Activated T-cell treated with anti-CD3 and anti-CD28 coated beads, Interleukin-2, amount 50 U/mL, for 4 hours (primary cell): ENCODE data around the gene ACRBP. TPM values are rescaled to one million over a fixed set of nuclear protein-coding genes. Genes with fewer than 3 reads are reported as not detected.

Source experiments
- ATAC-seq, 2 donors: fragments of 200-7000 bp; cut with Tn5 transposase; one replicate each; pipeline ENCODE4 v1.10.0; 2021
- DNase-seq: peaks from one replicate; pipeline ENCODE4 v3.0.0-alpha.2; 2020
- H3K27me3 Mint-ChIP-seq: one replicate; pipeline ENCODE4 v1.8.0; 2021; ENCODE audit warnings: low read depth, mixed read lengths
- H3K36me3 Mint-ChIP-seq: one replicate; pipeline ENCODE4 v1.8.0; 2022; ENCODE audit warnings: mixed read lengths; ENCODE audit not compliant: insufficient read depth
- H3K4me1 Mint-ChIP-seq: one replicate; pipeline ENCODE4 v1.8.0; 2021; ENCODE audit warnings: low read depth, mixed read lengths
- H3K4me3 Mint-ChIP-seq: one replicate; pipeline ENCODE4 v1.8.0; 2021; ENCODE audit warnings: mild to moderate bottlenecking, moderate library complexity, mixed read lengths
- H3K9me3 Mint-ChIP-seq: one replicate; pipeline ENCODE4 v1.8.0; 2021; ENCODE audit warnings: mixed read lengths
- total RNA-seq, 3 donors: library from RNA; stranded (reverse); gene quantifications; one replicate each; pipeline ENCODE4 v1.2.1, GENCODE V29; 2021

Gene ACRBP
- 1 to 10 TPM in 1 of 3 donors, under 1 TPM in 2; 0.65 to 1.3 (median 0.71) TPM for total RNA-seq

GRCh38 chr12:6647083-6647604, at the start of gene ACRBP:
ACRBP (minus strand) TSS chr12:6647432; CDS start chr12:6647366, 66 bp downstream.
- H3K36me3 Mint-ChIP-seq: peaks cover 25% of the 10 kb centered on the region
- H3K4me3 Mint-ChIP-seq: peak within 1 kb of the TSS; percentile 65
- H3K4me1 Mint-ChIP-seq: peaks cover 14% of the 10 kb centered on the region
- H3K27me3 Mint-ChIP-seq: no peaks in the 10 kb centered on the region
- H3K9me3 Mint-ChIP-seq: peaks cover 18% of the 10 kb centered on the region
- ATAC-seq (peak; percentile 85 to 89), DNase-seq (peak; percentile 11)

- H3K9me3 Mint-ChIP-seq: no peaks in the 10 kb centered on the region
- no peak overlapping the region for H3K4me3 Mint-ChIP-seq
- peaks cover 15% of the 10 kb centered on the region for H3K4me1 Mint-ChIP-seq
- ATAC-seq (no peak), DNase-seq (no peak)
- no peaks in the 10 kb centered on the region for H3K36me3 Mint-ChIP-seq
- H3K27me3 Mint-ChIP-seq: peaks cover 16% of the 10 kb centered on the region
Measured at GRCh38 chr12:6695313-6696045, 48.2 kb upstream of the ACRBP start.

- ATAC-seq (no peak), DNase-seq (no peak)
- peaks cover 15% of the 10 kb centered on the region for H3K27me3 Mint-ChIP-seq
- peaks cover 18% of the 10 kb centered on the region for H3K4me1 Mint-ChIP-seq
- no peaks in the 10 kb centered on the region for H3K9me3 Mint-ChIP-seq
- H3K4me3 Mint-ChIP-seq: no peak overlapping the region
- H3K36me3 Mint-ChIP-seq: no peaks in the 10 kb centered on the region
Measured at GRCh38 chr12:6694701-6695100, 47.5 kb upstream of the ACRBP start.

- Mint-ChIP-seq H3K9me3 (no peaks in the 10 kb centered on the region), H3K36me3 (no peaks in the 10 kb centered on the region), H3K4me1 (peaks cover 12% of the 10 kb centered on the region), H3K4me3 (no peak overlapping the region), H3K27me3 (peaks cover 7% of the 10 kb centered on the region)
- DNase-seq (no peak), ATAC-seq (no peak)
Measured at GRCh38 chr12:6693832-6694355, 46.7 kb upstream of the ACRBP start.

GRCh38 chr12:6692888-6693287, 45.7 kb upstream of the ACRBP start:
- Mint-ChIP-seq H3K27me3 (peaks cover 2% of the 10 kb centered on the region), H3K36me3 (no peaks in the 10 kb centered on the region), H3K4me3 (no peak overlapping the region), H3K4me1 (peaks cover 16% of the 10 kb centered on the region), H3K9me3 (no peaks in the 10 kb centered on the region)
- ATAC-seq (no peak), DNase-seq (no peak)

GRCh38 chr12:6691473-6691872, 44.2 kb upstream of the ACRBP start:
- H3K36me3 Mint-ChIP-seq: peaks cover 6% of the 10 kb centered on the region
- H3K9me3 Mint-ChIP-seq: no peaks in the 10 kb centered on the region
- DNase-seq (no peak), ATAC-seq (no peak)
- peaks cover 27% of the 10 kb centered on the region for H3K4me1 Mint-ChIP-seq
- H3K27me3 Mint-ChIP-seq: no peaks in the 10 kb centered on the region
- H3K4me3 Mint-ChIP-seq: peak overlapping the region; percentile 54

GRCh38 chr12:6688999-6689882, 42.0 kb upstream of the ACRBP start, which contains the start of gene ZNF384:
ZNF384 (minus strand) TSS chr12:6689375; CDS start chr12:6679520, 9,855 bp downstream.
- peak within 1 kb of the TSS; percentile 96 for H3K4me3 Mint-ChIP-seq
- peak; percentile 92 for DNase-seq
- H3K27me3 Mint-ChIP-seq: no peaks in the 10 kb centered on the region
- peaks cover 44% of the 10 kb centered on the region for H3K4me1 Mint-ChIP-seq
- H3K36me3 Mint-ChIP-seq: peaks cover 15% of the 10 kb centered on the region
- peak; percentile 85 for ATAC-seq
- H3K9me3 Mint-ChIP-seq: no peaks in the 10 kb centered on the region

GRCh38 chr12:6688543-6688998, 41.3 kb upstream of the ACRBP start:
- peaks cover 44% of the 10 kb centered on the region for H3K4me1 Mint-ChIP-seq
- peaks cover 15% of the 10 kb centered on the region for H3K36me3 Mint-ChIP-seq
- DNase-seq: no peak
- no peaks in the 10 kb centered on the region for H3K9me3 Mint-ChIP-seq
- peak overlapping the region; percentile 96 for H3K4me3 Mint-ChIP-seq
- ATAC-seq: peak; percentile 6
- no peaks in the 10 kb centered on the region for H3K27me3 Mint-ChIP-seq

- Mint-ChIP-seq H3K9me3 (no peaks in the 10 kb centered on the region), H3K36me3 (peaks cover 25% of the 10 kb centered on the region), H3K4me3 (peak overlapping the region; percentile 96), H3K4me1 (peaks cover 50% of the 10 kb centered on the region), H3K27me3 (no peaks in the 10 kb centered on the region)
- ATAC-seq (no peak), DNase-seq (no peak)
Measured at GRCh38 chr12:6685814-6686213, 38.6 kb upstream of the ACRBP start.

- peak in 1 of 2 donors; percentile 8 for ATAC-seq
- peaks cover 44% of the 10 kb centered on the region for H3K4me1 Mint-ChIP-seq
- no peaks in the 10 kb centered on the region for H3K9me3 Mint-ChIP-seq
- DNase-seq: peak; percentile 30
- no peaks in the 10 kb centered on the region for H3K27me3 Mint-ChIP-seq
- no peak overlapping the region for H3K4me3 Mint-ChIP-seq
- peaks cover 25% of the 10 kb centered on the region for H3K36me3 Mint-ChIP-seq
Measured at GRCh38 chr12:6684609-6685008, 37.4 kb upstream of the ACRBP start.

GRCh38 chr12:6676962-6677361, 29.7 kb upstream of the ACRBP start:
- ATAC-seq: no peak
- peaks cover 3% of the 10 kb centered on the region for H3K4me1 Mint-ChIP-seq
- H3K4me3 Mint-ChIP-seq: no peak overlapping the region
- peaks cover 56% of the 10 kb centered on the region for H3K36me3 Mint-ChIP-seq
- no peaks in the 10 kb centered on the region for H3K9me3 Mint-ChIP-seq
- DNase-seq: no peak
- no peaks in the 10 kb centered on the region for H3K27me3 Mint-ChIP-seq

- Mint-ChIP-seq H3K4me1 (no peaks in the 10 kb centered on the region), H3K36me3 (peaks cover 67% of the 10 kb centered on the region), H3K9me3 (no peaks in the 10 kb centered on the region), H3K4me3 (no peak overlapping the region), H3K27me3 (no peaks in the 10 kb centered on the region)
- DNase-seq: no peak
- no peak for ATAC-seq
Measured at GRCh38 chr12:6672143-6672542, 24.9 kb upstream of the ACRBP start.

- peaks cover 10% of the 10 kb centered on the region for H3K4me1 Mint-ChIP-seq
- ATAC-seq (no peak), DNase-seq (no peak)
- H3K27me3 Mint-ChIP-seq: no peaks in the 10 kb centered on the region
- peaks cover 43% of the 10 kb centered on the region for H3K36me3 Mint-ChIP-seq
- H3K4me3 Mint-ChIP-seq: no peak overlapping the region
- H3K9me3 Mint-ChIP-seq: no peaks in the 10 kb centered on the region
Measured at GRCh38 chr12:6667559-6668210, 20.5 kb upstream of the ACRBP start.

- H3K4me3 Mint-ChIP-seq: no peak overlapping the region
- H3K4me1 Mint-ChIP-seq: peaks cover 19% of the 10 kb centered on the region
- no peaks in the 10 kb centered on the region for H3K9me3 Mint-ChIP-seq
- DNase-seq (no peak), ATAC-seq (no peak)
- H3K27me3 Mint-ChIP-seq: no peaks in the 10 kb centered on the region
- peaks cover 30% of the 10 kb centered on the region for H3K36me3 Mint-ChIP-seq
Measured at GRCh38 chr12:6666211-6666610, 19.0 kb upstream of the ACRBP start.
